Amniotic epithelial cell (primary cell): ENCODE results near the gene NDUFB5.
"Not testable (repeated sequence)": the region's sequence is repeated elsewhere in the genome, so short reads cannot be mapped to it uniquely, and the experiment has no call there.

ENCODE experiments used
- DNase-seq: peaks from one replicate; pipeline ENCODE4 v3.0.0-alpha.2; 2010; ENCODE audit warnings: low read depth

Gene NDUFB5

DNA sequence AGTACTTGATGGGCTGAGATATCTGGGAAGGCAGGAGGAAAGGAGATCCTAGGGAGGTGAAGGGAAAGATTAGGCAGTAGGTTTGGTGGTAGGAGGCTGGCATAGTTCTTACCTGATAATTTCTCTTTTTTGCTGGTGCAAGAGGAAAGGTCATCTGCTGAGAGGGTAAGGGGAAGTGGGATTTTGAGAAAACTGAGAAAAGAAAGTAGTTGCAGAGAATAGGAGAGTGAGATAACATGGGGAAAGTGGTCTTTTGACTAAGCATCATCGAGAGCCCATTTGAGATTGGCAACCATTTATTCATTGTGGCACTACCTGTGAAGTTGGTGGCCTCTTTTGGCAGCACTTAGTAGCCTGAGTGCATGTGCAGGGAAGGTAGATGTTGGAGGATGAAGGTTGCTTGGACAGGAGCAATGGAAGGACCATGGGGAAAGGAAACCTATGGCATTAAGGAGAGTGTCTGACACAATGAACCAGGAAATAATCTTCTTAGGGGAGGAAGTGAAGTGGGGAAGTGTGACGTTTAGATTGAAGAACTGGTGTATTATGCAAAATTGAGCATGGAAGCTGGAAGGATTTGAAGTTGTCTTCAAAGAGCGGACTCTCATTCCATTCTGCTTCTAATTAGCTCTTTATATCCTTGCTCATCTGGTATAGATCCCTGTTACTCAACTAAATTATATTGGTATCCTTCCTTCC lies 26.3 kb downstream of the NDUFB5 start:
- no peak for DNase-seq

GRCh38 chr3:179640469-179640868 lies 35.9 kb downstream of the NDUFB5 start:
- DNase-seq = no peak

DNA sequence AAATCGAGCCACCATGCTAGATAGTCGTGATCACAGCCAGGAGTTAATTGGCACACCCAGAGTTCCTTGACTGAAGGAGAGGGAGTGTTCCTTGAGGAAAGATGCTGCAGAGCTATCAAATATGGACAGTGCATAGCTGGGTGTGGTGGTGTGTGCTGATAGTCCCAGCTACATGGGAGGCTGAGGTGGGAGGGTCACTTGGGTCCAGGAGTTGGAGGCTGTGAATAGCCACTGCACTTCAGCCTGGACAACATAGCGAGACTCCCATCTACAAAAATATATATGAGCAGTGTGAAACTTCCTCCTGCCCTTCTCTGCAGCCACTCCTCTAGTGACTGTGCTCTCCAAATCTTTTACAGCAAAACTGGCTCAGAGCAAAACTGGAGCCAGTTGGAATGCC lies 38.3 kb downstream of the NDUFB5 start:
- DNase-seq = no peak

DNA sequence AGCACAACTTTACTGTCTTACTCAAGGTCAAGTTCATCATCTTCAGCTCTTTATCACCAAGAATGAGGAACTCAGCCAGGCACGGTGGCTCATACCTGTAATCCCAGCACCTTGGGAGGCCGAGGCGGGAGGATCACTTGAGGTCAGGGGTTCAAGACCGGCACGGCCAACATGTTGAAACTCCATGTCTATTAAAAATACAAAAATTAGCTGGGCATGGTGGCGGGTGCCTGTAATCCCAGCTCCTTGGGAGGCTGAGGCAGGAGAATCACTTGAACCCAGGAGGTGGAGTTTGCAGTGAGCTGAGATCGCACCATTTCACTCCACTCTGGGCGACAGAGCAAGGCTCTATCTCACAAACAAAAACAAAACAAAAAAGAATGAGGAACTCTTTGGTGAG lies 39.2 kb downstream of the NDUFB5 start:
- not testable (repeated sequence) for DNase-seq

- no peak for DNase-seq
Observed at GRCh38 chr3:179646177-179646576, 41.6 kb downstream of the NDUFB5 start.

DNA sequence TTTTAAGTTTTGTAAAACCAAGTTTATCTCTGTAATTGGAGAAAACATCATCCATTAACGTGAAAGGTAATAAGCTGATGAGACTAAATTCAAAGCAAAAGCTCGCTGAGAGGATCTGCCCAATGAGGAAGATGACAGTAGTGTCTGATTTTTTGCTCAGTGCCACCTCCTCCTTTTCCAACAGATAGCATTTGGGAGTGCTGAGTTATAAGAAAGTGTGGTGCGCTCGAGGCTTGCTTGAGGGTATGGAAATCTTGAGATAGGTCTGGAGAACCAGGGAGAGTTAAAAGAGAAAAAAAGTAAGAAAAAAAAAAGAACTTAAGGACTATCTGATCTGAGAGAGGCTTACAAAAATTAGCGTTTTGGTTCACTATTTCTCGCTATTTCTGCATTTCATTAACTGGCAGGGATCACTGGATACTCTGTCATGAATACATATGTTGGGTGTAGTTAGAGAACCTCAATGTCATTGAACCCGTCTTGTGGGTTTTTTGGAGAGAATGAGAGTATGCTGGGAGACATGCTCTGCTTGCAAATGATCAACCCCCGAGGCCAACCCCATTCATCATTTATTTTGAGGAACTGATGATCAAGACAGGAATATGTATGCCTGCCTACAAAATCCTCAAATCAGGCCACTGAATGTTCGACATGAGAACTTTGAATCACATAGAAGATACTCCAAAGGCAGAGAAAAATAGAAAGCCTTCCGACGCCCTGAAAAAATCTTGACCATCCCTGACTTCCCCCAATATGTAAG lies 47.3 kb downstream of the NDUFB5 start:
- no peak for DNase-seq

- DNase-seq = peak; percentile 78
Observed at GRCh38 chr3:179652447-179653095, 48.0 kb downstream of the NDUFB5 start, which contains the start of gene USP13. Gene USP13 (plus strand): TSS chr3:179653040. CDS start chr3:179653226, 186 bp downstream.

DNA sequence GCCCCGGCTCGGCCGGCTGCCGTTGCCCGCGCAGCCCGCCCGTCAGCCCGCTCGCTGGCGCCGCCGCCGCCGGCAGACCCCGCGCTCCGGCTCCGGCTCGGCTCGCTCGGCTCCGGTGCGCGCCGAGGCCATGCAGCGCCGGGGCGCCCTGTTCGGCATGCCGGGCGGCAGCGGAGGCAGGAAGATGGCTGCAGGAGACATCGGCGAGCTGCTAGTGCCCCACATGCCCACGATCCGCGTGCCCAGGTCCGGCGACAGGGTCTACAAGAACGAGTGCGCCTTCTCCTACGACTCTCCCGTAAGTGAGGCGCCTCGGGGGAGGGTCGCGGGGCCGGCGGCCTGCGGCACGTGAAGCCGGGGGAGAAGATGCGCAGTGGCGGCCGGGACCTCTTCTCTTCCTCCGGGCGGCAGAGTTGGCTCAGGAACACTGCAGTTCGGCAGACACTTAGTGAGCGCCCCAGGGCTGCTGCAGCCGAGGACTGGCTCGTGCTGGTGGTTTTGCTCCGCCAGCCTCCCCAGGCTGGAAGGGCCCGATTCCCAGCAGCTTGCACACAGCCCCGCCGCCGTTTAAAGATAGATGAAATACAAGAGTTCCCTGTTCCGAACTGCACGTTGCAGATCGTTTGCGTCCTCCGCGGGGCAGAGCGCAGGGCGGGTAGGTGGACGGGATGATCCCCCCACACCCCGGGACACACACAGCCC lies 48.7 kb downstream of the NDUFB5 start:
- DNase-seq = peak; percentile 78

DNA sequence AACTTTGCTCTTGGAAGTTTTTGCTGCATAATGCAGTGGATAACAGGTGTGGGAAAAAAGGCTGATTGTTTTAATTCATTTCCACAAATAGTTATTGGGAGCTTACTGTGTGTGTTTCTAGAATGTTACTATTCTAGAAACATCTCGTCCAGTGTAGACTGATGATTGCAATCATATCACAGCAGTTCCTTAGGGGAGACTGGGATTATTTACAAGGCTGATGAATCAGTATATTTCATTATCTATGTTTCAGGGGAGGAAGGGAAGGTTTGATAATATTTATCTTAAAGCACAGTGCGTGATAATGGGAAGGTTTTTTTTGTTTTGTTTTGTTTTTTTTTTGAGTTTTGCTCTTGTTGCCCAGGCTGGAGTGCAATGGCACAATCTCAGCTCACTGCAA lies 50.6 kb downstream of the NDUFB5 start:
- peak; percentile 56 for DNase-seq

DNA sequence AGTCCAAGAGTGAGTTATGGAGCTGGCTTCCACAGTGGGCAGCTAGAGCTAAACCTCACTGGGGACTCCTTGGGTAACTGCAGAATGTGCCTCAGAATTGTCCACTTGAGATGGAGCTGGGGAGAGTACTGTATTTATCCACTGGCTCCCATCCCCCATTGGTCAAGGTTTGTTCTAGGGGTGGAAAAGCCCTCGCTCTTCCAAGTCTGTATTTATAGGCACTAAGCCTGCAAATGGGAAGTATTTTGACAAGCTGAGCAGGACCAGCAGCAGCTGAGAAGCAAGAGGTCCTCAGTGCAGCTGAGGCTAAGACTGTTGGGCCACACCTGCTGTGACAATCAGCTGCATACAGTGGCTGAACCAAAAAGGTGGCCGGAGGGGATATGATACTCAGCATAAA lies 54.0 kb downstream of the NDUFB5 start:
- no peak for DNase-seq

- DNase-seq = no peak
Observed at GRCh38 chr3:179660872-179661271, 56.3 kb downstream of the NDUFB5 start.

GRCh38 chr3:179661777-179662176 lies 57.2 kb downstream of the NDUFB5 start:
- DNase-seq = no peak

GRCh38 chr3:179663093-179663492 lies 58.5 kb downstream of the NDUFB5 start:
- DNase-seq = no peak

DNA sequence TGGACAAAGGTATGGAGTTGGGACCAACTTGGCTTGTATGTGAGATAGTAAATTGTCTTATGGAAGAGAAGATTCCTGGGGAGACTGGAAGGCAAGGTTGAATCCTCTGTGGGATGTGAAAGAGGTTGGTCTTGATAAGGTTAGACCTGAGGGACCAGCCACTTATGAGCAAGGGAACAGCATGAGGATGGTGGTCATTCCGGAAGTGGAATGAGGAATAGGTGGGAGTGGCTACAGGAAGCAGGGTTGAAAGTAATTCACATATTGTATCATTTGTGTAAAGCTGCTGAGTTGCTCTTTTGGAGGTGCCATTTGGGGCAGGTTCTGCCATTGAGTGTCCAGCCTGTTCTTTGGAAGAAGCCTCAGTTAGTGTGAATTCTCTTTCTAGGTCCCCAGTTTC lies 61.4 kb downstream of the NDUFB5 start:
- DNase-seq = no peak

DNA sequence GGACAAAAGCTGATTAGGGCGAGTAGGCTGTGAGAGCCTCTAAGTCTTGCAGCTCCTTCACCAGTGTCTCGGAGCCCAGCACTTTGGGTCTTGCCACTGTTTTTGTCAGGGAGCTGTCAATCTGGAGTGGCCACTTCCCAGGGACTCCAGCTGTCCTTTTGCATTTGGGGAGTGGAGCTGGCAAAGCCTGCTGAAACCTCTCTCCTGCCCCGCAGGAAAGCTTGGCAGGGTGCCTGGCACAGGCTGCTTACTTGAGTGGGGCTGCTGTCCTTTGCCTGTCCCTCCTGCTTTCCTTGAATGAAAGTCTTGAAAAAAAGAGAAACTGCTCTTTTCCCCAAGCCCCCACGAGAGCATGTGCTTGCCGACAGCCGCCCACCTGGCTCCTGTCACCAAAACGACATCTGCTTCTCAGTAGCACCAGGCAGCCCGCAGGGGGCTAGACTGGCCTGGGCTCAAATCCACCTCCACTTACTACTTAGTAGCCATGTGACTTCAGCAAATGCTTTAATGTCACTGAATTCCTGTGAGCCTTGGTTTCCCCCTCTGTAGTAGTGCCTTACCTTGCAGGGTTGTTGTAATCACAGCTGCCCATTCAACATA lies 61.9 kb downstream of the NDUFB5 start:
- no peak for DNase-seq

- no peak for DNase-seq
Observed at GRCh38 chr3:179668429-179668828, 63.8 kb downstream of the NDUFB5 start.

DNA sequence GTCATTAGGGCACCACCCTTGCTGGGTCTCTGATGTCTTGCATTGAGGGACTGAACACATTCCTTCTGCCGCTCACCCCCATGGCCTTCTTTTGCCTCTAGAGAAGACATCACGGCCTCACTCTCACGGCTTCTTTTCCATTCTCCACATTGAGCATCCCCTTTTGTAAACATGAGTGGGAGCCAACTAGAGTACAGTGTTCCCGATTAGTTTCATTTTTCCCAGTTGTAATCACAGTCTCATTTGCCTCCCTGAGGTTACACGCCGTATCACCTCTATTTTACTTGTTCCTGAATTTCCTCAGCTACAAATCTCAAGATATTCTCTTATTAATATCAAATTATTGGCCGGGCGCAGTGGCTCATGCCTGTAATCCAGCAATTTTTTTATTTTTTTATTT lies 65.7 kb downstream of the NDUFB5 start:
- DNase-seq = no peak

DNA sequence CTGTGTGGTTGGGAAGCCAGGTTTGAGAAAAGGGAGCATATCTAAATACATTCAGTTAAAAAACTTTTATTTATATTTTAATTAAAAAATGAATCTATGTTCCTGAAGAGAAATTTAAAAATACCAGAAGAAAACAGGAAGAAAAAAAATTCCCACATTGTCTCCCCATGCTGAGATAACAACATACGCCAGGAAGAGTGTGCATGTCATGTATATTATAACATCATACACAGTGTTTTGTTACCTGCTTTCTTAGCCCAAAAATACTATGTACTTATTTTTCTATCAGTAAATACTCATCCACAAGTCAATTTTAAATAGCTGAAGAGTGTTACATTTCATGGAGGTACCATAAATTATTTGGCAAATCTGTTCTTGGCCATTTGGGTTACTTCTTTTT lies 66.7 kb downstream of the NDUFB5 start:
- no peak for DNase-seq

GRCh38 chr3:179671747-179672242 lies 67.2 kb downstream of the NDUFB5 start:
- DNase-seq = peak; percentile 86

GRCh38 chr3:179672918-179673317 lies 68.3 kb downstream of the NDUFB5 start:
- DNase-seq = no peak

GRCh38 chr3:179673523-179673922 lies 68.9 kb downstream of the NDUFB5 start:
- no peak for DNase-seq

DNA sequence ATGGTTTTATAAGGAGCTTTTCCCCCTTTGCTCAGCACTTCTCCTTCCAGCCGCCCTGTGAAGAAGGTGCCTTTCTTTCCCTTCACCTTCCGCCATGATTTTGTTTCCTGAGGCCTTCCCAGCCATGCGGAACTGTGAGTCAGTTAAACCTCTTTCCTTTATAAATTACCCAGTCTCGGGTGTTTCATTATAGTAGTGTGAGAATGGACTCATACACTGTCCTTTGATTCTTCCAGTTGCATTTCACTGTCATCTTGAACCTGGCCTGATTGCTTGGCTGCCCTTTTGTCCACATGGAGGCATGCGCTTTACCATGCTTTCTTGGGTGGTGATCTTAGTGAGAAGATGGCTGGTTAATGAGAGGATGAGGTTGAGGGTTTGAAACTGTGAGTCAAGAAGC lies 71.5 kb downstream of the NDUFB5 start:
- DNase-seq = no peak
